Stimulated activated CD8-positive, alpha-beta memory T cell treated with anti-CD3 and anti-CD28 coated beads, Interleukin-12 subunit alpha, Interleukin-12 subunit beta, amount 100 ng/mL, for 1 hour (primary cell): ENCODE results near the gene ZNF74.
A peak's percentile ranks its signal among the peaks of the same experiment; 100 is the strongest.

ENCODE experiments used
- DNase-seq: peaks from one replicate; pipeline ENCODE4 v3.0.0-alpha.2; 2020; ENCODE audit warnings: low read depth

The ZNF74 gene

DNA sequence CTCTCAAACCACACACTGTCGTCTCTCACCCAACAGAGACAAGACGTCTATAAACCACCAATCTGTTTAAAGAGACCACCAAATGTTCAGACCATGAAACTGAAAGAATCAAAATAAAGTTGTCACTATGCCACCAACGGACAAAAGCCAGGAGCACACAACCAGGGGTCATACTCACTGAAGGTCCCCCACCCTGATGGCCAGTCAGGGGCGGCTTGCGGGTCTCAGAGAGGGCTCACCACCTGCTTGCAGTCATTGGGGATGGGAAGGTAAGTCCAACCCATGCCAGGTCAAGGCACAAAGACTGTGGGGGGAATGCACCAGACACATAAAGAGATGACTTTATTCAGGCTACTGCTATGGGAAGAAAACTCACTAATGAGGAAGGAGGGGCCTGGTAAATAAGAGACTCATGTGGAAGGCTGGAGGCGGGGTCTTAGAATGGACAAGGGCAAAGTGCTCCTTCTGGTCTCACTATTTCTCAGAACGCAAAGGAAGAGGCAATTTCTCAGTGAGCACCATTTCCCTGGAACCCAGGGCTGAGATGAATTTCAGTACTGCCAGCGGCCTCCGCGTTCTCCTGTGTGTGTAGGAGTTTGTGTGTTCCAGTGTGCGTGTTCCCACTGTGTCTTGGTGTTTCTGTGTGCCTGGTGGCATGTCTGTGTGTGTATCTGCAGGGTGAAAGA, 26.3 kb downstream of the ZNF74 start:
- no peak for DNase-seq

DNA sequence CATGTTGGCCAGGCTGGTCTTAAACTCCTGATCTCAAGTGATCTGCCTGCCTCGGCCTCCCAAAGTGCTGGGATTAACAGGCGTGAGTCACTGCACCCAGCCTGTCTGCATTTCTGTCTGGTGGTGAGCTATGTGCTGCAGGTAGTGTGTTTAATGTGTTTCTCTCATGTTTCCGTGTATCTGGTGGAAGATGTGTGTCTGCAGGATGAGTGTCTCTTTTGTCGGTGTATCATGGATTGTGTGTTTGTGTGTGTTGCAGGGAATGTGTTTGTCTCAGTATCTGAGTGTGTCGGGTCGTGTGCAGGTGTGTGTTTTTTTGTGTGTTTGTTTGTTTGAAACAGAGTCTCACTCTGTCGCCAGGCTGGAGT, 27.5 kb downstream of the ZNF74 start:
- no peak for DNase-seq

DNA sequence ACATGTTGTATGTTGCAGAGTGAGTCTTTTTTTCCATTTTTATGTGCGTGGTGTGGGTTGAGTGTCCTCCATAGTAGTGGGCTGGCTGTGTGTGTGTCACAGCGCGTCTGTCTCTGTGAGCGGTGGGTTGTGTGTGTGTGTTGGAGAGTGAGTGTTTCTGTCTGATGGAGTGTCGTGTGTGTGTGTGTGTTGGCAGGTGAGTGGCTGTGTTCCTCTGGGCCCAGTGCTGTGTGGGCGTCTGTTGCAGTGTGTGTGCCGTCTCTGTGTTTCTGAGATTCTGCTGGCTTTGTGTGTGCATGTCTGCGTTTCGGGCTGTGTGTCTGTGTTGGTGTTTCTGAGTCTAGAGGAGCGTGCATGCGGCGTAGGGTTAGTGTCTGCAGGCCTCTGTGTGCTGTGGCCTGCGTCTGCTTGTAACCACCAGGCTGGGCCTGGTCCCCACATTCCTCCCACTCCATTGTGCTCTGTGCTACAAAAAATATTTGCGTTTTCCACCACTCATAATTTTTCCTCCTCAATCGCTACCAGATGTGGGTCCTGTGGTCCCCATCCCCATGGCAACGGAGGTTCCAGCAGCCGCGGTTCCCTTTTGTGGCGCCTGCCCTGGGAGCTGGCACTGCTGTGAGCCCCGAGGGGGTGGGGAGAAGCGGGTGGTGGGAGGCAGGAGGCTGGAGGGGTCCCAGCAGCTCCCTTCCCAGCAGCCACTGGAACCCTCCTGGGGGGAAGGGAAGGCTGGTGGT, 28.5 kb downstream of the ZNF74 start:
- DNase-seq: no peak

DNA sequence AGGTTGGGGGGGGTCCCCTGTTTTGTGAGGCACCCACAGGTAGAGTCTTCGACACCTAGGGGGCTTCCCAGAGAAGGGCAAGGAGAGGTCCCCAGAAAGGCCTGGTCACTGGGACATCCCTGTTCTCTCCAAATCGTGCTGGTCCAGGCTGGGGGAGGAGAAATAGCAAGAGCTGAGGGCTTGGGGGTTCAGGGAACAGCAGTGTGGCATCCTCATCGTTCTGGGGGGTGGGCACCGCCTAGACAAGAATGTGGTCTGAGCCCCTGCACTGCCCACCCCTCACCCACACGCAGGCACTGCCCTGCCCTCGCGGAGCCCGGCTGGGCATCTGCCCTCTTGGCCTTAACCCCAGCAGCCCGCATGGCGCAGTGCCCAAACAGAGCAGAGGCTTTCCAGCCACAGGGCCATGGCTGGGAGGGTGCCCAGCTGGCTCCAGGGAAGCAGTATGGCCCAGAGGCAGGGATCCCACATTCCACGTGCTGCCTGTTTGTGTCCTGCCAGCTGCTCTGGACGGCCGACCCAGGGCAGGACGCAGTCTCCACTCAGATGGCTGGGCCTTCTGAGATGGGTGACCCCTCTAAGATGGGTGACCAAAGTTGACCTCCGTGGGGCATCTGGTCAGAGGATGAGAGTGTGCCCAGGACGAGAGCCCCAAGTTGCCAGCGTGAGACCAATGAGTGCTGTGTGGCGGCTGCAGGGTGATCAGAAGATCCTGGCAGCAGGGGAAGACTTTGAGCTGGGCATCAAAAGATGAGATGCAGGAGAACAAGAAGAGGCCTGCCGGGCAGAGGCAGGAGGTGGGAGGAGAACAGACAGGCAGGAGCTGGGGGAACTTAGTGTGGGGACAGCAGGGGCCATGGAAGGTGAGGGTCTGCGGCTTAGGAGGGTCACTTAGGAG, 29.3 kb downstream of the ZNF74 start:
- no peak for DNase-seq

DNA sequence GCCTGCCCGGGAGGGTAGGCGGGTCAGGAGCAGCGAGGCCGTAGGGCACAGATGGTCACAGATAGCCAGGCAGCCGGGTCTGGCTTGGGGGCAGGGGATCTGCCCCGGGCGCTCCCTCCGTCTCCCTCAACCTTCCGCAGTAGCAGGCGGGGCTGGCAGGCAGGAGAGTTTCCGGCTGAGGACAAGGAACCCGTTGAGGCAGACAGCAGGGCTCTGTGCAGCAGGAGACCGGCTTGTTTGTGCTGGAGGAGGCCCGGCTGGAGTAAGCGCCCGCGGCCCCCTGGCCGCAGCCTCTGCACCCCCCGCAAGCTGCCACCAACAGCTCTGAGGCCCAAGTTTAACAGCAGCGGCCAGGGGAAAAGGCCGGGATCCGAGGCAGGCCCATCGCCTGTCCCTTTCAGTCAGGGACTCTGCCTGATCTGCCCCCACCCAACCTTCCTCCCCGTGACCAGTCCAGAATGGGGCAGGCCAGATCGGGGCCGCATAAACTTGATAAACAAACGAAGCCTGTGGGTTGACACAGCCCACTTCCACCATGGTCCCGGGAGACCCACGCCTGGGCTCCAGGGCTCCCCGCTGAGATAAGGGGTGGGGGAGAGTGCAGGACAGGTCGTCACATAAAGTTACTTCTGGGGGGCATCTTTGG, 30.1 kb downstream of the ZNF74 start:
- DNase-seq: no peak

DNA sequence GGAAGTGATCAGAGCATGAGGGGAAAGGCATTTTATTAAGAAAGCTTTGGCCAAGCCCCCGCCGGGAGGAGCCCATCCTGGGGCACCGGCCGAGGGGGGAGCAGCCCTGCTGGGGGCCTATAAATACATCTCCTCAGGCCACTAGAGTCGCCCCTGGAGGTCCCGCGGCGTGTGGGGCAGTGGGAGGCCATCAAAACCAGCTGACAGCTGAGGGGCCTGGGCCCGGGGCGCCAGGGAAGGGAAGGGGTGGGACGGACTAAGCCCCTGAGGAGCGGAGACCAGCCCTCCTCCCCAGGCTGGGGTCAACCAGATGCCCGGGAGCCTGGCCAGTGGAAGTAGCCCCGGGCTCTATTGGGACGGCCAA, 30.6 kb downstream of the ZNF74 start:
- no peak for DNase-seq

DNA sequence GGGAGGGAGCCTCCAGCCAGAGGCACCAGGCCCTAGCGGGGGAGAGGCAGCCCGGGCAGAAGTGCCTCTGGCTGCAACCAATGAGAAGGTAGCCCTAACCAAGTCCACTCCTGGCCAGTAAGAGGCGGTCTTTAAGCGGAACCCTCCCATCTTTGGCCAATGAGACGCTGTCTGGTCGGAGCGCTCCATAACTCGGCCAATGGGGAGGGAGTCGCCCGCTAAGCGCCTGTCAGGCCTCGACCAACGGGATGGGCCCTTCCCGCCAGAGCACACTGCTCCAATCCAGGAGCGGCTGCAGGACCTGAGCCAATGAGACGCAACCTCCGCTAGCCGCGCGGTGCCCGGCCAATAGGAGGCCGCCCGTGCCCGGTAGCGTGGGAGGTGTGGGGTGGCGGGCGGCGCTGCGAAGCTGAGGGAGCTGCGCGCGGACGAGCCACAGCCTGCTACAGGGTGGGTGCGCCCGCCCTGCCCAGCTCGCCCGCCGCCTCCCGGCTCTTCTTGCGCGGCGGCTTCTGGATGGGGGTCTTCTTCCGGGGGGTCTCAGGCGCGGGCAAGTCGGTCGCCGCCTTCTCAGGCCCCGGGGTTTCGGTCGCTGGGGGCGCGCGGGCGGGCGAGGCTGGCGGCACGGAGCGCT, 31.1 kb downstream of the ZNF74 start:
- no peak for DNase-seq

DNA sequence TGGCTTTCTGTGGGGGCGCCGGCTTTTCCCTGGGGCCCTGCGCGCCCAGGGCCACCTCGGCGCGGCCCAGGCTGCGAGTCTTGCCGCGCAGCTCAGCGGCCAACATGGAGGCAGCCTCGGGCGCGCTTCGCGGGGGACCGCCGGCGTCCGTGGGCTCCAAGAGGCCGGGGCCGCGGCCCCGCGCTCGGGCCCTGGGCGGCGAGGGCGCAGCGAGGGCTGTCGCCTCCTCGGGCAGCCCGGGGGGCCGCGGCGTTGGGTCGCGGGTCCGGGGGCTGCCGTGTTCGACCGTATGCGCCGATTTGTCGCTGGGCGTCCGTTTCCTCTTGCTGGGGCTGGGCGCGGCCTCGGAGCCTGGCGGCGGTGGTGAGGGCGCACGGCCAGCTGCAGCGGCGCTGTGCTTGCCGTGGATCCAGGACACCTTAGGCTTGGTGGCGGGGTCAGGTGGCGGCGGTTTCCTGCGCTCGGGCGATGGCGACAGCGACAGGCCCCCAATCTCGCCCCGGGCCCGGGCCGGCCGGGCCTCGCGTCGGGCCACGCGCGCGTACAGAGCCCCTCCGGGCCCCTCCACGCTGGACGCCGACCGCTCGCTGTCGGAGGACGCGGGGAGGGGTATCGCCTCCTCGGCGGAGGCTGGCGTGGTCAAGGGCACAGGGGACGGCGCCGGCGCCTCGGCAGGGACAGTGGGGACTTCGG, 31.8 kb downstream of the ZNF74 start:
- DNase-seq: no peak

DNA sequence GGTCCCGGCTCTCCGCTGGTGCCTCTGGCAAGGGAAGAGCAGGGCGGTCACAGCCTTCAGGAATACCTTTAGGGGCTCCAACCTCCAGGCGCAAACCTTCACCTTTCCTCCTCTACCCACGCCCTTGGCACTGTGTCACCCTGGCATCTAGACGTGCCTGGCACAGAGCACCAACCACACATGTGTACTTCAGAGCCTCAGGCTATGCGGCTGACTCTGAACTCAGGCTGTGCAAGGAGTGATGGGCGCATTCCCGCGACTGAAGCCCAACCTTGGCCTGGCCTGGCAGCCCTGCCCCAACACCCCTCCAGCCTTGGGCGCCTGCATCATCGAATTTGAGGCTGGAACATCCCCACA, 32.3 kb downstream of the ZNF74 start:
- DNase-seq: no peak

DNA sequence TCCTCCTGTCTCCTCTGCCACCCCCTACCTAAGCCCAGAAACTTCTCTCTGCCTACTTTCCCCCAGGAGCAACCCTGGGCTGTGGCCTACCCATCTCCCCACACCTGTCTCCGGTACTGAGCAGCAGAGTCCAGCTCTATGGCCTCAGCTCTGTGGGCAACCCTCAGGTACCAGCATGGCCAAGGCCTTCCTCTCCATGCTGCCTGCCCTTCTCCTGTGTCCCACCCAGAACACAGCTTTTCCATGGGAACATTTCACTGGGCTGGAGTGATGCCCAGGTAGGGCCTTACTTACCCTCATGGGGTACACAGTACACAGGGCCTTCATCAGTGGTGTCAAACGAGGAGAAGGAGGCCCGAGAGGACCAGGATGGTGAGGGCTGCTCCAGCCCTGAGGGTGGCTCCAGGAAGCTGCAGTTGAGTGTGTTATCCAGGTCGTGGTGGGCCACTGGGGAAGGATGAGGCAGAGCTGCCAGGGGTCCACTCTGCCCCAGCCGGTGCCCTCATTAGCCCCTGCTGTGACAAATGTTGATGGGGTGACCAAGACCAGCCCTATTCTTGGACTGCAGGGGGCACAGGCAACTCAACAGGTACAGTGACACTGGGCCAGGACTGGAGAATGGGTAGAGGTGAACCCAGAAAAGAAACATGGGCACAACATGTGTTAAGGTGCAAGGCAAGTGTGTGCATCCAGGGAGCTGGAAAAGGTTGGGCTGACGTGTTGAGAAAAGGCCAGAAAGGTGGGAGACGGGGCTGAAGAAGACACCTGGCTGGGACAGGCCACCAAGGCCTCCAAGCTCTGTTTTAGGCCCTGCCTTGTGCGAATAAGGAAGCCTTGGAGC, 33.4 kb downstream of the ZNF74 start:
- no peak for DNase-seq

DNA sequence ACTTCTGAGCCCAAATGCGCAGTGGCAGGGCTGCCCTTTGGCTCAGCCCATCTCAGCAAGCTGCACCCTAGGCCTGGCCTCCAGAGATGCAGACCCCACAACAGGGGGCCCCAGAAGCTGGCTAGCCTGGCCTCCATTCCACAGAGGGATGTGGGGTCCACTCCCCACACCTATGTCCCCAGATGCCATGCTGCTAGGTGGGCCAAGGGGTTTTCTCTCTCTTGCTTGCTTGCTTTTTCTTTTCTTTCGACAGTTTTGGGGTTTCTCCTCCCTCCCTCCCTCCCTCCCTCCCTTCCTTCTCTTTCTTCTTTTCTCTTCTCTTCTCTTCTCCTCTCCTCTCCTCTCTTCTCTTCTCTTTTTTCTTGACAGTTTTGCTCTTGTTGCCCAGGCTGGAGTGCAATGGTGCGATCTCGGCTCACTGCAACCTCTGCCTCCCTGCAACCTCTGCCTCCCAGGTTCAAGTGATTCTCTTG, 34.0 kb downstream of the ZNF74 start:
- no peak for DNase-seq

DNA sequence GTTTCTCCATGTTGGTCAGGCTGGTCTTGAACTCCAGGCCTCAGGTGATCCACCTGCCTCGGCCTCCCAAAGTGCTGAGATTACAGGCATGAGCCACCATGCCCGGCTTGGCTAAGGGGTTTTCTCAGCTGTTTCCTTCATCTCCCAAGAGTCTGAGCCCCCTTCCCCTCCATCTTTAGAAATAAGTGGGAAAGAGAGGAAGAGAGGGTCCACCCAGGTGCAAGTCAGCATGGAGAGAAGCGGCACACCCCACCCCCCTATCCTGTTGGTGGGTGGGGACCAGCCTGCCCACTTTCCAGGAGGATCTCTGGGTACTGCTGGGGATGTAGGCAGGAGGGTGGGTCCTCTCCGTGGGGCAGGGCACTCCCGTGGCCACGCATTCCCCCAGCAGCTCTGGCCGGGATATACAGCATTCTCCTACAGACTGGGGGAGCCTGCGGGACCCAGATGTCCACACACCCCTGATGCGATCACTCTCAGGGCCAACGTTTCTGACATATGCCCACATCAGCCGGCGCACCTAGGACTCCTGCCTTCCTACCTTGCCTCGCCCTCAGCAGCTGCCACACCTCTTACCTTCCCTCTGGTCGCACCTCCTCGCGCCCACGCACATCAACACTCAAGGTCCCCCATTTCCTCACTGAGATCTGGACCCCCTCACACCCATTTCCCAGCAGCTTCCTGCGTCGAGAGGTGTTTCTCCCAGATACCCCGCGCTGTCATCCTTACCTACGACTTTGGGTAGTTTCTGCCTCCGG, 34.7 kb downstream of the ZNF74 start:
- no peak for DNase-seq

DNA sequence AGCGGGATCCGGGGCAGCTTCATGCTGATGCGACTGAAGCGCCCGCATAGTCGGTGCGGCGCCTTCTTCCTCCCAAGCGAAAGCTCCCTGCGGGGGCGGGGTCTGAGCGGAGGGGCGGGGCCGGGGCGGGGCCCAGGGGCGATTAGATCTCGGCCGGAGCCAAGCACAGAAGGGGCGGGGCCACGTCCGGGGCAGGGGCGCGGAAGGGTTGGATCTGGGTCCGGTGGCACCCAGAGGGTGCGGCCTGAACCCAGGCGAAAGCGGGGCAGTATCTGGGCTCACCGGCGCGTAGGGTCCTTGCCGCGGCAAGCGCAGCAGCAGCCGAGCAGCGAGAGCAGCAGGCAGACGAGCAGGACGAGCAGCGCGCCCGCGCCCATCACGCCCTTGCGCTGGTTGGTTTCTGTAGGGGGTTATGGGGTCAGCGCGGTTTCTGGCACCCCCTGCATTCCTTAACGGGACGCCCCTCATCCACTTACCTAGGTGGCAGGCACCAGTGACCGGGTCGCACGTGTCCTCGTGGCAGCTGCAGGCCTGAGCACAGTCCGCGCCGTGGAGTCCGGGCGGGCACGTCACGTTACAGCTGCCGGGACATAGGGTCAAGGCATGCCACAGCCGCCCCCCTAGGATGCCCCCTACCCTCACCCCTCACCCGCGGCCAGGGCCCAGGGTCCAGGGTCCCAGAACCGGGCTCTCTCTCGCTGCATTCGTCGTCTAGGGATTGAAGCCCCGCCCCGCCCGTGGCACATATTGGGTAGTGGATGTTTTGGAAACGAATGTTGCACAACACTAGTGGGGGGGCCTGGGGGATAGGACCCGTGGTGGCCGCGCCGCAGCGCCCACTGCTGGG, 35.5 kb downstream of the ZNF74 start:
- peak; percentile 69 for DNase-seq

DNA sequence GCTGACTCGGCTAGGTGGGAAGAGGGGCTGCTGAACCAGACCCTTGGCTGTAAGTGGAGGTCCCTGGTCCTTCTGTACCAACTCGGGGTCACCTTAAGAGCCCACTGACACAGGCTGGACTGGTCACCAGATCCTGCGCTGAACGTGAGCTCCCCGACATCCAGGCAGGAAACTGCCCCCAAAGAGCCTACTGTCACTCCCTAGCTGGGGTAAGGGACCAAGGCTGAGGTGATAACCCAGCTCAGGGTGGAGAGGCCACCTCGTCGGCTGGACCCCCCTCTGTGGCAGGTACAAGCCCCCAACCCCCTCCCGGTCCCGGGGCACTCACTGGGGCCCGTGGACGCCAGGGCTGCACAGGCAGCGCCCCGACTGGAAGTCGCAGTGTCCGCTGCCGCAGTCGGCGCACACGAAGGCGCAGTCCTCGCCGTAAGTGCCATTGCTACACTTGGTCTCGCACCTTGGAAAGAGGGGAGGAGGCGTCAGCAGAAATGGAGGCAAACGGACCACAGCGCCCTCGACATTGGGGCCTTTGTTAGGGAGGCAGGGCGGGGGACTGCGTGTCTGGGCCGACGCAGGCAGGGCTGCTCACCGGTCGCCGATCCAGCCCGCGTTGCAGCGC, 36.3 kb downstream of the ZNF74 start:
- no peak for DNase-seq

DNA sequence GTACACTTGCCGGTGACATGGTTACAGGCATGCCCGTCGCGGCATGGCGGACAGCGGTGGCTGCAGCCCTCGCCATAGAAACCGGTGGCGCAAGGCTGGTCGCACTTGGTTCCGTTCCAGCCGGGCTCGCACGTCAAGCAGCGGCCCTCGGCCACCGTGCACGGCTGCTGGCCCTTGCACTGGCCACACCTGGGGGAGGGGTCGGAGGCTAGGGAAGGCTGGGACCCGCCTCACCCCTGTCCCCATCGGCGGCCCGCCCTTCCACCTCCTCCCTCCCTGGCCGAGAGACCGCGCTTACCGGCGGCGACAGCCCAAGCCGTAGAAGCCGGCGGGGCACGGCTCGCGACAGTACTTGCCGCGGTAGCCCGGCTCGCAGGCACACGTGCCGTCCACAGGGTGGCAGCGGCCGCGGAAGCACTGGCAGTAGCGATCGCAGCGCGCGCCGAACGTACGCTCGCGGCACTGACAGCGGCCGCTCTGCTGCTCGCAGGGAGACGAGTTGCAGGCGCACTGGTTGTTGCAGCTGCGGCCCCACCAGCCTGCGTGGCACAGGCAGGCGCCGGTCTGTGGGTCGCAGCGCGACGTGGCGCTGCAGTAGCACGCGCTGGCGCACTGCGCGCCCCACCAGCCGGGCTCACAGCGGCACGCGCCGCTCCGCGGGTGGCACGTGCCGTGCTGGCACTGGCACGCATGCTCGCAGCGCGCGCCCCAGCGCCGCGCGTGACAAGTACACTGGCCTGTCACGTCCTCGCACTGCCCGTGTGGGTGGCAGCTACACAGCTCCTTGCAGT, 37.0 kb downstream of the ZNF74 start:
- peak; percentile 26 for DNase-seq

DNA sequence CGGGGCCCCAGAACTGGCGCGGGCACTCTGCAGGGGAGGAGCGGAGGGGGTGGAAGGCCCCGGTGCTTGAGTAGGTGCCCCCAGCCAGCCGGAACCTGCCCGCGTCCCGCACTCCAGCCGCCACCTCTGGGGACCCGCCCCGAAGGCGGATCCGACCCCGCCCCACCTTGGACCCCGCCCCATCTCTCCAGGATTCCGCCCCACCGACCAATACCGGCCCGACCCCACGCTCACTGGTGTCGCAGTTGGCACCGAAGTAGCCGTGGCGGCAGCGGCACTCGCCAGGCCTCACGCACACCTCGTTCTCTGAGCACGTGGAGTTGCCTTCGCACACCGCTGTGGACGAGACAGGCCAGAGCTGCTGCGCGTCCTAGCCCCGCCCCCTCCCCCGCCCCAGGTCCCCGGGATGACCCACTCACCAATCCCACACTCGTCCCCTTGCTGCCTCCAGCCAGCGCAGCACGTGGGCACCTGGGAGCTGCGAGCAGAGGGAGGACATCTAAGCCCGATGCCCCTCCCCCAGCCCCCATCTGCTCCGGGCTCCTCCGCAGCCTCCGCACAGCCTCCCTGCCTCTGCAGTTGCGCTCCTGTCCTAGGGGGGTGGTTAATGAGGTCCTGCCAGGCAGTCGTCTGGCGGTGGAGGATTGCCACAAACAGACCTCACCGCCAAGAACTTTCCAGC, 37.7 kb downstream of the ZNF74 start:
- no peak for DNase-seq

DNA sequence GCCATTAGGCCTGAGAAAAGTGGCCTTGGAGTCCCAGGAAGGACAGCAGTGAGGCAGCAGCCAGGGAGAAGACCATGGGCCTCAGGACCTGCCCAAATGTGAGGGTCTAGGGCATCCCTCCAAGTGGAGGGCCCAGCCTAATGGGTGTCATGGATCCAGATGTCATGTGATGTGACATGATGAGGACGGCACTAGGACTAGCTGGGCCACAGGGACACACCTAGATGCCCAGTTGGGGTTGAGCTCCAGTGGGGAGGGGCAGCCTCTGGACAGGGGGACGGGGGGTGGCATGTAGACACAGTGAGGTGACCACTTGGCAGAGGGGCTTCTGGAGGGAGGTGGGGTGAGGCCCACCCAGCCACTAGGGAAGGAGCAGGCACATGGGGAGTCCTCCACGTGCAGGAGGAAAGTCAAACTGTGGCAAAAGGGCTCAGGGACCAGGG, 38.3 kb downstream of the ZNF74 start:
- no peak for DNase-seq
